HepG2 (cell line): ENCODE measurements around the gene UBR3. TPM values are rescaled to one million over a fixed set of nuclear protein-coding genes. Genes with fewer than 3 reads are reported as not detected.

ENCODE experiments used
- ATAC-seq: fragments of 200-7000 bp; cut with Tn5 transposase; 3 replicates; pipeline ENCODE4 v1.9.1; 2020; ENCODE audit warnings: mild to moderate bottlenecking, moderate library complexity
- BruUV-seq: library from RNA; stranded (reverse); fragments of 400-500 nt; replicated peaks from 2 replicates; lab custom pipeline; 2021; lab: Mats Ljungman, UMichigan
- CTCF ChIA-PET: fragments of 300-600 bp; formaldehyde crosslinking; extraction: SDS; loops from one replicate; lab custom pipeline; 2021; ENCODE audit warnings: low total read pairs, inconsistent platforms, low intra/inter-chr PET ratio; lab: Yijun Ruan, JAX
- POLR2A ChIA-PET: fragments of 350-600 bp; sonication (Branson Sonifier 250); formaldehyde crosslinking; loops from one replicate; lab custom pipeline; 2020; ENCODE audit warnings: antibody characterized with exemption, inconsistent platforms; lab: Yijun Ruan, JAX
- DNase-seq: peaks from one replicate; pipeline ENCODE4 v3.0.0-alpha.2; 2015; ENCODE audit warnings: low spot score
- FAIRE-seq: peaks from 3 replicates; lab custom pipeline; 2011; peaks lifted over from hg19 to GRCh38; lab: Jason Lieb, UNC
- H2AFZ ChIP-seq: one replicate; pipeline ENCODE4 v1.6.1; 2011; ENCODE audit warnings: low read length, inconsistent platforms
- H3K27ac ChIP-seq: fragments of 300-600 bp; 3 replicates; pipeline ENCODE4 v1.8.0; 2011; ENCODE audit warnings: mixed run types, mild to moderate bottlenecking, mixed read lengths, low read length, inconsistent platforms; ENCODE audit not compliant: insufficient read depth; ENCODE audit errors: extremely low read length
- H3K27me3 ChIP-seq, 2 experiments: fragments of 200-600 bp in 1 of 2; 2 replicates in 1 of 2; 3 replicates in 1 of 2; pipeline versions ENCODE4 v1.6.0 to v1.8.0; 2011; ENCODE audit warnings: low read length in 2 of 2, mild to moderate bottlenecking in 2 of 2, moderate library complexity in 2 of 2, inconsistent platforms in 1 of 2; ENCODE audit not compliant: insufficient read depth in 2 of 2, control insufficient read depth in 1 of 2
- H3K36me3 ChIP-seq, 2 experiments: fragments of 200-600 bp in 1 of 2; replicated peaks in 1 of 2; 2 replicates in 1 of 2; 3 replicates in 1 of 2; pipeline versions ENCODE4 v1.5.1 to v1.8.0; 2011; ENCODE audit warnings: low read length in 2 of 2, inconsistent platforms in 1 of 2; ENCODE audit not compliant: insufficient read depth in 2 of 2, control insufficient read depth in 1 of 2
- H3K4me1 ChIP-seq: 2 replicates; pipeline ENCODE4 v1.5.1; 2012; ENCODE audit warnings: low read length, inconsistent platforms; ENCODE audit not compliant: insufficient read depth
- H3K4me2 ChIP-seq: 2 replicates; pipeline ENCODE4 v1.6.0; 2011; ENCODE audit warnings: low read depth, low read length, inconsistent platforms
- H3K4me3 ChIP-seq, 3 experiments: fragments of 200-600 bp in 1 of 3; sonication (generic), shearing (Covaris generic) in 1 of 3; replicated peaks in 1 of 3; 2 replicates each; pipeline ENCODE4 v1.5.1; 2011 to 2016; ENCODE audit warnings: low read length in 3 of 3, inconsistent platforms in 2 of 3, low read depth in 2 of 3, mild to moderate bottlenecking in 2 of 3, control low read depth in 1 of 3, mixed read lengths in 1 of 3; ENCODE audit not compliant: insufficient read depth in 1 of 3
- H3K79me2 ChIP-seq: one replicate; pipeline ENCODE4 v1.6.1; 2011; ENCODE audit warnings: low read length, inconsistent platforms; ENCODE audit not compliant: insufficient read depth
- H3K9ac ChIP-seq: 2 replicates; pipeline ENCODE4 v1.6.0; 2011; ENCODE audit warnings: mild to moderate bottlenecking, low read depth, low read length, inconsistent platforms; ENCODE audit not compliant: insufficient read depth
- H3K9me3 ChIP-seq: 2 replicates; pipeline ENCODE4 v1.5.1; 2012; ENCODE audit warnings: mild to moderate bottlenecking, low read length
- H4K20me1 ChIP-seq: 2 replicates; pipeline ENCODE4 v1.6.0; 2011; ENCODE audit warnings: inconsistent platforms, mild to moderate bottlenecking, low read length, moderate library complexity; ENCODE audit not compliant: insufficient read depth
- AKAP8 ChIP-seq: sonication (generic); formaldehyde crosslinking; IDR thresholded peaks from 2 replicates; pipeline ENCODE4 v1.5.1; 2020; ENCODE audit warnings: mild to moderate bottlenecking, missing genetic modification reagents
- GATAD1 ChIP-seq: IDR thresholded peaks from 2 replicates; pipeline ENCODE4 v1.6.1; 2016; ENCODE audit warnings: missing genetic modification reagents, missing compliant biosample characterization
- JUND ChIP-seq: sonication (generic); formaldehyde crosslinking; IDR thresholded peaks from 2 replicates; pipeline ENCODE4 v1.8.0; 2022; ENCODE audit warnings: mild to moderate bottlenecking, missing genetic modification reagents
- MED1 ChIP-seq: sonication (generic); formaldehyde crosslinking; IDR thresholded peaks from 2 replicates; pipeline ENCODE4 v1.4.0; 2020; ENCODE audit warnings: missing genetic modification reagents
- THAP9 ChIP-seq: sonication (generic); formaldehyde crosslinking; IDR thresholded peaks from 2 replicates; pipeline ENCODE4; 2020; ENCODE audit warnings: missing genetic modification reagents, mild to moderate bottlenecking, borderline replicate concordance
- ZNF234 ChIP-seq: sonication (generic); formaldehyde crosslinking; conservative IDR thresholded peaks from 2 replicates; pipeline ENCODE4 v1.5.1; 2020; ENCODE audit warnings: mild to moderate bottlenecking, missing genetic modification reagents
- ZNF503 ChIP-seq: sonication (generic); formaldehyde crosslinking; IDR thresholded peaks from 2 replicates; pipeline ENCODE4 v1.4.0; 2020; ENCODE audit warnings: missing genetic modification reagents
- ZNF577 ChIP-seq: sonication (generic); formaldehyde crosslinking; IDR thresholded peaks from 2 replicates; pipeline ENCODE4 v1.4.0; 2020; ENCODE audit warnings: mild to moderate bottlenecking, low read depth, missing genetic modification reagents, borderline replicate concordance
- ZNF7 ChIP-seq: IDR thresholded peaks from 2 replicates; pipeline ENCODE4 v1.6.1; 2016; ENCODE audit warnings: missing biosample characterization, missing genetic modification reagents
- ZNF713 ChIP-seq: sonication (generic); formaldehyde crosslinking; IDR thresholded peaks from 2 replicates; pipeline ENCODE4 v1.4.0; 2020; ENCODE audit warnings: mild to moderate bottlenecking, missing genetic modification reagents
- ZNF720 ChIP-seq: sonication (generic); formaldehyde crosslinking; IDR thresholded peaks from 2 replicates; pipeline ENCODE4 v1.4.0; 2020; ENCODE audit warnings: missing genetic modification reagents
- ZNF816 ChIP-seq: sonication (generic); formaldehyde crosslinking; IDR thresholded peaks from 2 replicates; pipeline ENCODE4 v1.8.0; 2022; ENCODE audit warnings: missing genetic modification reagents, mild to moderate bottlenecking, borderline replicate concordance
- WGBS: methylation state at CpG from one replicate; pipeline ENCODE4 v1.1.6; 2017; ENCODE audit warnings: low lambda C conversion rate; 5-methylcytosine and 5-hydroxymethylcytosine counted together
- in situ Hi-C: cut with HindIII; loops from 2 replicates; pipeline ENCODE4 v1.10.0; 2017; ENCODE audit warnings: low pct_unique_long_range_greater_than_20kb; ENCODE audit not compliant: extremely low pct_ligation_motif_present
- intact Hi-C: fragments of 100-400 bp; cut with micrococcal nuclease; formaldehyde crosslinking; loops from one replicate; pipeline ENCODE4 v1.10.0; 2022; ENCODE audit not compliant: unreplicated experiment
- polyA plus RNA-seq, 8 experiments: library from polyadenylated mRNA; depleted of rRNA in 3 of 8; stranded (reverse) in 7 of 8; unstranded in 1 of 8; fragments of >200 nt; fragmentation: Illumina TruSeq in 4 of 8; extraction: Trizol in 4 of 8; gene quantifications; 2 replicates each; pipeline versions ENCODE4 v1.2.1 to v1.2.3, GENCODE V29; 2011 to 2016; ENCODE audit warnings: low read depth in 4 of 8, missing spikeins in 1 of 8, mixed read lengths in 1 of 8; ENCODE audit not compliant: insufficient read depth in 1 of 8
- total RNA-seq, 5 experiments: library from RNA; depleted of rRNA; stranded (reverse); fragments of >200 nt; fragmentation: Illumina TruSeq; extraction: Trizol; gene quantifications; 2 replicates each; pipeline ENCODE4 v1.2.3, GENCODE V29; 2016; ENCODE audit warnings: low read depth in 1 of 5

UBR3 gene
- total and polyA plus RNA-seq, 2 of the 13 experiments (the other 11 are each of a cell fraction or from before 2014, with no cell fraction given) = 15.1 to 28.0 TPM

GRCh38 chr2:170031288-170031687 is 204.0 kb downstream of the UBR3 start:
- 94% methylated on average over 1 of the region's 1 CpG for WGBS
- in situ Hi-C loops (no loop called here), intact Hi-C loops (no loop called here)
- no peaks in the 10 kb centered on the region for H3K4me1 ChIP-seq
- no peak overlapping the region for H3K4me3 ChIP-seq
- ChIA-PET POLR2A (no interaction called here), CTCF (no interaction called here)
- ATAC-seq = no peak
- no peaks in the 10 kb centered on the region for H3K27me3 ChIP-seq
- FAIRE-seq = no peak
- peaks cover 0 to 15% of the 10 kb centered on the region in 2 experiments; a peak in 3 of 5 replicates for H3K36me3 ChIP-seq
- no peak overlapping the region for H3K27ac ChIP-seq
- no peak overlapping the region for H2AFZ ChIP-seq
- DNase-seq = no peak
- H3K9ac ChIP-seq = no peak overlapping the region
- H4K20me1 ChIP-seq = no peaks in the 10 kb centered on the region
- H3K79me2 ChIP-seq = no peaks in the 10 kb centered on the region
- BruUV-seq = no TSS peak
- TF ChIP-seq ZNF720 (CRISPR knock-in tag) (no peak), ZNF577 (CRISPR knock-in tag) (no peak), GATAD1 (CRISPR knock-in tag) (no peak), ZNF713 (no peak)
- H3K4me2 ChIP-seq = no peak overlapping the region
- H3K9me3 ChIP-seq = no peaks in the 10 kb centered on the region

GRCh38 chr2:170034596-170034995 is 207.3 kb downstream of the UBR3 start:
- no peaks in the 10 kb centered on the region for H3K79me2 ChIP-seq
- no peak overlapping the region for H3K4me2 ChIP-seq
- BruUV-seq = no TSS peak
- no peak for ATAC-seq
- H2AFZ ChIP-seq = no peak overlapping the region
- no peaks in the 10 kb centered on the region for H4K20me1 ChIP-seq
- TF ChIP-seq THAP9 (no peak), ZNF503 (no peak), ZNF7 (peak; percentile 74), MED1 (CRISPR knock-in tag) (no peak), ZNF234 (CRISPR knock-in tag) (no peak), ZNF816 (CRISPR knock-in tag) (no peak), JUND (CRISPR knock-in tag) (no peak), AKAP8 (CRISPR knock-in tag) (no peak)
- no peak overlapping the region for H3K27ac ChIP-seq
- peaks cover 0 to 10% of the 10 kb centered on the region in 2 experiments; a peak in 4 of 5 replicates for H3K36me3 ChIP-seq
- H3K9me3 ChIP-seq = no peaks in the 10 kb centered on the region
- intact Hi-C loops = no loop called here
- H3K9ac ChIP-seq = no peak overlapping the region
- no peaks in the 10 kb centered on the region for H3K4me1 ChIP-seq
- no peak for DNase-seq
- ChIA-PET POLR2A (no interaction called here), CTCF (no interaction called here)
- FAIRE-seq = no peak
- H3K27me3 ChIP-seq = no peaks in the 10 kb centered on the region
- in situ Hi-C loops = no loop called here
- WGBS = 73% methylated on average over 4 of the region's 4 CpGs
- H3K4me3 ChIP-seq = no peak overlapping the region
